ENCODE results near the gene TENM4. TPM values are rescaled to one million over a fixed set of nuclear protein-coding genes. Genes with fewer than 3 reads are reported as not detected.

The TENM4 gene
- total and polyA plus RNA-seq, 4 donors, result 0.02 to 0.33 (median 0.14) TPM

DNA sequence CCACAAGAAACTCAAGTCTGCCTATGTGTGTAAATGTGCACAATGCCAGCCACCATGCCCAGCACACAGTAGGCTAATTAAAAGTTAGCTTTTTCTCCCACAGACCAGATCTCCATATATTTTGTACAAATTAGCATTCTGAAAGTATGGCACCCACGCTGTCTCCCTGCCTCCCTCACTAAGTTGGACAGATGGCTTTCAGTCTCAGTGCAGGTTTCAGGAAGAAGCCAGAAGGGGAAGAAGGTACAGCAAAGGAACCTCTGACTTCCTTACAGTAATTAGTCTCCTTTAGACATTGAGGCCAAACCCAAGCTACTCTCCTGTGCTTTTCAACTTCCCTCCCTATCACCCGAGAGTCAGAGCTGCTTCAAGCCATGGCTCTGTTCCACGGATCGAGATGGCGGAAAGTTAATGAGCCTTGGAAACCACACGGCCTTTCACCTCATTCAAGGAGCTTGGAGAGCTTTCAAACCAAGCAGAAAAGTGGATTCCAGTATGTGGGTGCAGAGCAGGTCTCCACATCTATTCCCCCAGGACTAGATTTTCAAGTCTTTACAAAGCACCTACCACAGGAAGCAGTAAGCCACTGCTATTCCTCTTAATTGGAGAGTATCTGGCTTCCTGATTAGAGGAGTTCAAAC lies 645.1 kb downstream of the TENM4 start:
- no peaks in the 10 kb centered on the region for H3K27me3 ChIP-seq (ENCODE audit: control insufficient read depth in 4 of 4, insufficient read depth in 4 of 4, low read length in 3 of 4)
- no peak for DNase-seq (ENCODE audit: low spot score)
- no peaks in the 10 kb centered on the region for H3K36me3 ChIP-seq (ENCODE audit: control insufficient read depth in 4 of 4, insufficient read depth in 3 of 4, low read depth in 1 of 4, low read length in 3 of 4)
- H3K9me3 ChIP-seq (ENCODE audit: control insufficient read depth in 4 of 4, low read length in 3 of 4), result no peaks in the 10 kb centered on the region
- no peak overlapping the region for H3K4me3 ChIP-seq (ENCODE audit: low read depth in 1 of 3, low read length in 3 of 3)
- WGBS, result 80% methylated on average over 6 of the region's 6 CpGs
- H3K4me1 ChIP-seq (ENCODE audit: control insufficient read depth in 4 of 4, insufficient read depth in 4 of 4, low read length in 3 of 4), result no peaks in the 10 kb centered on the region
- H3K27ac ChIP-seq (ENCODE audit: low read depth in 1 of 2, low read length in 2 of 2), result no peak overlapping the region
- H3K9ac ChIP-seq (ENCODE audit: low read depth in 1 of 2, low read length in 2 of 2), result no peak overlapping the region
- TF ChIP-seq NR2F2 (IDR thresholded peaks at IDR 0.05) (no peak), TAF1 (conservative IDR thresholded peaks at IDR 0.05) (no peak), FOXA1 (IDR thresholded peaks at IDR 0.05) (no peak), REST (IDR thresholded peaks at IDR 0.05) (no peak), FOXA2 (IDR thresholded peaks at IDR 0.05) (no peak), RAD21 (IDR thresholded peaks at IDR 0.05) (no peak), RXRA (IDR thresholded peaks at IDR 0.05) (no peak), SP1 (IDR thresholded peaks at IDR 0.05) (no peak), HNF4G (IDR thresholded peaks at IDR 0.05) (no peak), EGR1 (IDR thresholded peaks at IDR 0.05; ENCODE audit: low read depth in 2 of 2) (no peak), HNF4A (conservative IDR thresholded peaks at IDR 0.05) (no peak), ATF3 (IDR thresholded peaks at IDR 0.05) (no peak), JUND (IDR thresholded peaks at IDR 0.05) (no peak), YY1 (IDR thresholded peaks at IDR 0.05) (no peak), GABPA (IDR thresholded peaks at IDR 0.05 in 1 of 2, conservative IDR thresholded peaks at IDR 0.05 in 1 of 2) (no peak)
- TF ChIP-seq, protein P1, sequence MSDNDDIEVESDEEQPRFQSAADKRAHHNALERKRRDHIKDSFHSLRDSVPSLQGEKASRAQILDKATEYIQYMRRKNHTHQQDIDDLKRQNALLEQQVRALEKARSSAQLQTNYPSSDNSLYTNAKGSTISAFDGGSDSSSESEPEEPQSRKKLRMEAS (IDR thresholded peaks at IDR 0.05), result no peak
- TF ChIP-seq, protein P2, sequence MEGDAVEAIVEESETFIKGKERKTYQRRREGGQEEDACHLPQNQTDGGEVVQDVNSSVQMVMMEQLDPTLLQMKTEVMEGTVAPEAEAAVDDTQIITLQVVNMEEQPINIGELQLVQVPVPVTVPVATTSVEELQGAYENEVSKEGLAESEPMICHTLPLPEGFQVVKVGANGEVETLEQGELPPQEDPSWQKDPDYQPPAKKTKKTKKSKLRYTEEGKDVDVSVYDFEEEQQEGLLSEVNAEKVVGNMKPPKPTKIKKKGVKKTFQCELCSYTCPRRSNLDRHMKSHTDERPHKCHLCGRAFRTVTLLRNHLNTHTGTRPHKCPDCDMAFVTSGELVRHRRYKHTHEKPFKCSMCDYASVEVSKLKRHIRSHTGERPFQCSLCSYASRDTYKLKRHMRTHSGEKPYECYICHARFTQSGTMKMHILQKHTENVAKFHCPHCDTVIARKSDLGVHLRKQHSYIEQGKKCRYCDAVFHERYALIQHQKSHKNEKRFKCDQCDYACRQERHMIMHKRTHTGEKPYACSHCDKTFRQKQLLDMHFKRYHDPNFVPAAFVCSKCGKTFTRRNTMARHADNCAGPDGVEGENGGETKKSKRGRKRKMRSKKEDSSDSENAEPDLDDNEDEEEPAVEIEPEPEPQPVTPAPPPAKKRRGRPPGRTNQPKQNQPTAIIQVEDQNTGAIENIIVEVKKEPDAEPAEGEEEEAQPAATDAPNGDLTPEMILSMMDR (IDR thresholded peaks at IDR 0.05; ENCODE audit: low read depth, low read length, missing input control), result no peak

GRCh38 chr11:78791964-78792363 lies 648.9 kb downstream of the TENM4 start:
- TF ChIP-seq GABPA (IDR thresholded peaks at IDR 0.05 in 1 of 2, conservative IDR thresholded peaks at IDR 0.05 in 1 of 2) (no peak), JUND (IDR thresholded peaks at IDR 0.05) (no peak), FOXA2 (IDR thresholded peaks at IDR 0.05) (no peak), RXRA (IDR thresholded peaks at IDR 0.05) (no peak)
- TF ChIP-seq, protein P2 (IDR thresholded peaks at IDR 0.05; ENCODE audit: low read depth, low read length, missing input control), result no peak

More at GRCh38 chr11:78791964-78792363, 648.9 kb downstream of the TENM4 start:
- no peak overlapping the region for H3K27ac ChIP-seq (ENCODE audit: low read depth in 1 of 2, low read length in 2 of 2)
- H3K36me3 ChIP-seq (ENCODE audit: control insufficient read depth in 4 of 4, insufficient read depth in 3 of 4, low read depth in 1 of 4, low read length in 3 of 4), result no peaks in the 10 kb centered on the region
- no peaks in the 10 kb centered on the region for H3K27me3 ChIP-seq (ENCODE audit: control insufficient read depth in 4 of 4, insufficient read depth in 4 of 4, low read length in 3 of 4)
- H3K9ac ChIP-seq (ENCODE audit: low read depth in 1 of 2, low read length in 2 of 2), result no peak overlapping the region
- no peaks in the 10 kb centered on the region for H3K4me1 ChIP-seq (ENCODE audit: control insufficient read depth in 4 of 4, insufficient read depth in 4 of 4, low read length in 3 of 4)
- H3K4me3 ChIP-seq (ENCODE audit: low read depth in 1 of 3, low read length in 3 of 3), result no peak overlapping the region
- H3K9me3 ChIP-seq (ENCODE audit: control insufficient read depth in 4 of 4, low read length in 3 of 4), result no peaks in the 10 kb centered on the region
- no peak for DNase-seq (ENCODE audit: low spot score)
